LoVo (cell line): ENCODE results near the gene PNMA1.

Experiments
- DNase-seq: peaks from one replicate; pipeline ENCODE4 v3.0.0-alpha.2; 2016; ENCODE audit warnings: low spot score

Gene PNMA1

GRCh38 chr14:73663548-73664212 lies 50.5 kb downstream of the PNMA1 start:
- no peak for DNase-seq

DNA sequence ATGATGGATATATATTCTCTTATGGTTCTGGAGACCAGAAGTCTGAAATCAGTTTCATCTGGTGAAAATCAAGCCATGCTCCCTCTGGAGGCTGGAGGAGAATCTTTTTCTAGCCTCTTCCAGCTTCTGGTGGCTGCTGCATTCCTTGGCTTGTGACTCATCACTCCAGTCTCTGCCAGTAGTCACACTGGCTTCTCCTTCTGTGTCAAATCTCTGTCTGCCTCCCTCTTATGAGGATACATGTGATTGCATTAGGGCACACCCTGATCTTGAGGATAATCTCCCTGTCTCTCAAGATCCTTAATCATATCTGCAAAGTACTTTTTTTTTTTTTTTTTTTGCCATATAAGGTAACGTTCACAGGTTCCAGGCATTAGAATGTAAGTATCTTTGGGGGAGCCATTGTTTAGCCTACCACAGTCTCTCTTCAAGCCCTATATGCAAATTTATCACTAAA lies 51.7 kb downstream of the PNMA1 start:
- DNase-seq: peak; percentile 81

DNA sequence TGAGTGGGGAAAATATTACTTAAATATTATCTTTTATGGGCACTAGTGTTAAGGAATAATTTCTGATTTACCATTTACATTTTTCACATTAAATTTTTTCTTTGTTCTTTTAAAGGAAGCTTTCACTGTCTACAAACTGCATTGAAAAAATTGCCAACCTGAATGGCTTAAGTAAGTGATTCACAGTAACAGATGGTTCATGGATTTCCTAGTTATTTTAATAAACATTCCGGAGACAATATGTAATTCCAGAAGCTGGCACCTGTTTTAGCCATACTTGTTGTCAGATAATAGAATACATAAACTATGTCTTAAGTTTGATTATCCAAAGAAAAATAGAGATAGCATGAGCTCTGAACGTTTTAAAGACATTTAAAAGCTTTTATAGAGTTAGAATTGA lies 52.3 kb downstream of the PNMA1 start:
- no peak for DNase-seq
